ENCODE results near the gene GLI3. TPM values are rescaled to one million over a fixed set of nuclear protein-coding genes. Genes with fewer than 3 reads are reported as not detected.

Gene GLI3
- total and polyA plus RNA-seq, 2 experiments from 2014 or later, result 4.0 to 5.2 TPM

- H3F3A ChIP-seq (ENCODE audit: insufficient read depth), result no peaks in the 10 kb centered on the region
- H3K4me3 ChIP-seq, result peak overlapping the region; percentile 49; the same call in 1 of the 2 replicates
- no peaks in the 10 kb centered on the region for H3K27me3 ChIP-seq (replicated peaks; ENCODE audit: insufficient read depth)
- H3K9me3 ChIP-seq (ENCODE audit: low read depth), result no peaks in the 10 kb centered on the region
- peaks cover 8% of the 10 kb centered on the region for H3K4me1 ChIP-seq (ENCODE audit: insufficient read depth)
- peak overlapping the region; percentile 51 for H2AFZ ChIP-seq
- no peak overlapping the region for H3K27ac ChIP-seq
- peak; percentile 86 for DNase-seq
- no peak overlapping the region for H3K9ac ChIP-seq
- WGBS, 2 experiments (ENCODE audit: low coverage in 1 of 2, low lambda C conversion rate in 2 of 2, missing lambda C conversion rate in 2 of 2), result 1% methylated on average over 16 of the region's 16 CpGs
- H3K9me2 ChIP-seq (ENCODE audit: insufficient read depth), result no peaks in the 10 kb centered on the region
- TF ChIP-seq EZH2phosphoT487 (IDR thresholded peaks at IDR 0.05; ENCODE audit: insufficient read depth, low read depth) (no peak), EZH2 (IDR thresholded peaks at IDR 0.05; ENCODE audit: insufficient read depth, poor library complexity, severe bottlenecking) (no peak)
- H3K4me2 ChIP-seq (ENCODE audit: unreplicated experiment), result peak overlapping the region; percentile 46
- in situ Hi-C loops (cut with MboI), result loop anchor here (10.0 kb wide), 1 partner anchor 892 kb away; no protein-coding TSS in a partner anchor
- H4K20me1 ChIP-seq (ENCODE audit: insufficient read depth), result no peaks in the 10 kb centered on the region
- no peaks in the 10 kb centered on the region for H3K36me3 ChIP-seq (ENCODE audit: low read depth)
- H3K79me2 ChIP-seq (ENCODE audit: insufficient read depth), result no peaks in the 10 kb centered on the region
These were observed 293.9 kb downstream of the GLI3 start for GRCh38 chr7:41943094-41943577.

GRCh38 chr7:41942468-41943093, 294.4 kb downstream of the GLI3 start:
- Histone ChIP-seq H4K20me1 (ENCODE audit: insufficient read depth) (no peaks in the 10 kb centered on the region), H3K4me3 (peak overlapping the region; percentile 49; the same call in 1 of the 2 replicates), H3K4me2 (ENCODE audit: unreplicated experiment) (peak overlapping the region; percentile 46), H3F3A (ENCODE audit: insufficient read depth) (no peaks in the 10 kb centered on the region), H3K9me2 (ENCODE audit: insufficient read depth) (no peaks in the 10 kb centered on the region), H3K9me3 (ENCODE audit: low read depth) (no peaks in the 10 kb centered on the region), H3K27ac (no peak overlapping the region), H3K4me1 (ENCODE audit: insufficient read depth) (peaks cover 8% of the 10 kb centered on the region), H3K9ac (no peak overlapping the region), H2AFZ (peak overlapping the region; percentile 51), H3K36me3 (ENCODE audit: low read depth) (no peaks in the 10 kb centered on the region), H3K27me3 (replicated peaks; ENCODE audit: insufficient read depth) (no peaks in the 10 kb centered on the region), H3K79me2 (ENCODE audit: insufficient read depth) (no peaks in the 10 kb centered on the region)
- DNase-seq, result no peak
- WGBS, 2 experiments (ENCODE audit: low coverage in 1 of 2, low lambda C conversion rate in 2 of 2, missing lambda C conversion rate in 2 of 2), result 78 to 79% methylated on average over 23 of the region's 23 CpGs
- no peak for TF ChIP-seq EZH2 (IDR thresholded peaks at IDR 0.05; ENCODE audit: insufficient read depth, poor library complexity, severe bottlenecking)
- TF ChIP-seq EZH2phosphoT487 (IDR thresholded peaks at IDR 0.05; ENCODE audit: insufficient read depth, low read depth), result no peak
- in situ Hi-C loops (cut with MboI), result loop anchor here (10.0 kb wide), 1 partner anchor 892 kb away; no protein-coding TSS in a partner anchor

- Histone ChIP-seq H4K20me1 (ENCODE audit: insufficient read depth) (no peaks in the 10 kb centered on the region), H3K9ac (no peak overlapping the region), H3K79me2 (ENCODE audit: insufficient read depth) (no peaks in the 10 kb centered on the region), H2AFZ (no peak overlapping the region), H3F3A (ENCODE audit: insufficient read depth) (no peaks in the 10 kb centered on the region), H3K4me3 (no peak overlapping the region), H3K9me2 (ENCODE audit: insufficient read depth) (no peaks in the 10 kb centered on the region), H3K36me3 (ENCODE audit: low read depth) (no peaks in the 10 kb centered on the region), H3K27ac (no peak overlapping the region), H3K27me3 (replicated peaks; ENCODE audit: insufficient read depth) (no peaks in the 10 kb centered on the region), H3K9me3 (ENCODE audit: low read depth) (no peaks in the 10 kb centered on the region), H3K4me2 (ENCODE audit: unreplicated experiment) (no peak overlapping the region), H3K4me1 (ENCODE audit: insufficient read depth) (peaks cover 8% of the 10 kb centered on the region)
- DNase-seq, result peak; percentile 84
- TF ChIP-seq EZH2phosphoT487 (IDR thresholded peaks at IDR 0.05; ENCODE audit: insufficient read depth, low read depth), result no peak
- no peak for TF ChIP-seq EZH2 (IDR thresholded peaks at IDR 0.05; ENCODE audit: insufficient read depth, poor library complexity, severe bottlenecking)
- in situ Hi-C loops (cut with MboI), result loop anchor here (10.0 kb wide), 1 partner anchor 894 kb away; no protein-coding TSS in a partner anchor
- 0 to 1% methylated on average over 6 of the region's 6 CpGs for WGBS, 2 experiments (ENCODE audit: low coverage in 1 of 2, low lambda C conversion rate in 2 of 2, missing lambda C conversion rate in 2 of 2)
These were observed 296.2 kb downstream of the GLI3 start for GRCh38 chr7:41940760-41941343.

- Histone ChIP-seq H3K4me1 (ENCODE audit: insufficient read depth) (peaks cover 3% of the 10 kb centered on the region), H2AFZ (no peak overlapping the region), H3K27me3 (replicated peaks; ENCODE audit: insufficient read depth) (no peaks in the 10 kb centered on the region), H3K4me3 (no peak overlapping the region), H3K9me3 (ENCODE audit: low read depth) (no peaks in the 10 kb centered on the region), H3K79me2 (ENCODE audit: insufficient read depth) (no peaks in the 10 kb centered on the region), H3K36me3 (ENCODE audit: low read depth) (no peaks in the 10 kb centered on the region), H3K27ac (no peak overlapping the region), H4K20me1 (ENCODE audit: insufficient read depth) (no peaks in the 10 kb centered on the region), H3K9ac (no peak overlapping the region), H3K9me2 (ENCODE audit: insufficient read depth) (no peaks in the 10 kb centered on the region), H3K4me2 (ENCODE audit: unreplicated experiment) (no peak overlapping the region), H3F3A (ENCODE audit: insufficient read depth) (no peaks in the 10 kb centered on the region)
- 50 to 67% methylated on average over 2 of the region's 2 CpGs for WGBS, 2 experiments (ENCODE audit: low coverage in 1 of 2, low lambda C conversion rate in 2 of 2, missing lambda C conversion rate in 2 of 2)
- in situ Hi-C loops (cut with MboI), result no loop called here
- no peak for TF ChIP-seq EZH2phosphoT487 (IDR thresholded peaks at IDR 0.05; ENCODE audit: insufficient read depth, low read depth)
- TF ChIP-seq EZH2 (IDR thresholded peaks at IDR 0.05; ENCODE audit: insufficient read depth, poor library complexity, severe bottlenecking), result no peak
- no peak for DNase-seq
These were observed 298.6 kb downstream of the GLI3 start for GRCh38 chr7:41938371-41938770.

All from GM23248 (cell line).